ENCODE results near the gene TRAIP.
A peak's percentile ranks its signal among the peaks of the same experiment; 100 is the strongest.
"Not testable (repeated sequence)": the region's sequence is repeated elsewhere in the genome, so short reads cannot be mapped to it uniquely, and the experiment has no call there.

TRAIP gene

DNA sequence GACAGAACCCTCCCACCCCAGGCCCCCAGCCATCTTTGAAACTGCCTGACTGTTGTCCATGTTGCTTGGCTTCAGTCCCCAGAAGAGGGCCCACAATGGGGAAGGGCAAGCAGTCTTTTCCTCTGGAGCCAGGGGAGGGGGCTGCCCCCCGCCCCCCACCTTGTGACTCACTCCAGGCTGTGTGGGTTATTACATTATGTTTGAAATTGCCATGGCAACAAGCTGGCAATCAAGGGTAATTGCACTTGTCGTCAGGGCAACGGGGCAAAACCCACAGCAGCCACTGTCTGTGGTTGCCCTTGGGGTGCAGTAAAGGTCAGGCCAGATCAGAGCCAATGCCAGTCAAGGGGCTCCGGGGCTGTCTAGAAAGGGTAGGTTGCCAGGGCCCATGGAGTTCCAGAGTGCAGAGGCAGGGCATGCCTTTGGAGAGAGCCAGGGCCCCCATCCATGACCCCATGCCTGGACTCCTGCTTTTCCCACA, 16.5 kb upstream of the TRAIP start:
- DNase-seq (ENCODE audit: low read depth): peak; percentile 2

DNA sequence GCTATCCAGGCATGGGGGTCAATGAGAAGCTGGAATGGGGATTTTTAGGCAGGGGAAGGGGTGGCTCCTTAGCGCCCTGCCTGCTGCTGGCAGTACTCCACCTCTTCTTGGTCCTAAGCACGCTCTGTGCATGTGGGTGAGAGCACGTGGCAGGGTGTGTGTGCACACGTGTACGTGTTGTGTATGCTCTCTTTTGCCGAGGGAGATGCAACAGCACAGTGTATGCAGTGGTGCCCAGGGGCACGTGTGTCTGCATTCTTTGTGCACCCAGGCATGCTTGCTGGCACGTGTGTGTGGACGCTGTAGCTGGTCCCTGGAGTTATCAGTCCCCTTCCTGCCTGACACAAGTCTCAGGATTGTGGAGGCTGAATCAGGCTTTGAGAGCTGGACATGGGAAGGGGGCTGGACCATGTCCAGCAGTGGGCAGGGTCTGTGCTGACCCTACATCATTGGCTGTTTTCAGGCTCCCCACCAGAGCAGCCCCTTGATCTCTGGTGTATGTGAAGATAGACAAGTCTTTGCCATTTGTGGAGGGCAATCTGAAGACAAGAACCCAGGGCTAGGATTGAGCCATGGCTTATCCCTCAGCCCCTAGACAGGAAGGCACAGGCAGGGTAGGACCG, 15.3 kb upstream of the TRAIP start:
- DNase-seq (ENCODE audit: low read depth): no peak

DNA sequence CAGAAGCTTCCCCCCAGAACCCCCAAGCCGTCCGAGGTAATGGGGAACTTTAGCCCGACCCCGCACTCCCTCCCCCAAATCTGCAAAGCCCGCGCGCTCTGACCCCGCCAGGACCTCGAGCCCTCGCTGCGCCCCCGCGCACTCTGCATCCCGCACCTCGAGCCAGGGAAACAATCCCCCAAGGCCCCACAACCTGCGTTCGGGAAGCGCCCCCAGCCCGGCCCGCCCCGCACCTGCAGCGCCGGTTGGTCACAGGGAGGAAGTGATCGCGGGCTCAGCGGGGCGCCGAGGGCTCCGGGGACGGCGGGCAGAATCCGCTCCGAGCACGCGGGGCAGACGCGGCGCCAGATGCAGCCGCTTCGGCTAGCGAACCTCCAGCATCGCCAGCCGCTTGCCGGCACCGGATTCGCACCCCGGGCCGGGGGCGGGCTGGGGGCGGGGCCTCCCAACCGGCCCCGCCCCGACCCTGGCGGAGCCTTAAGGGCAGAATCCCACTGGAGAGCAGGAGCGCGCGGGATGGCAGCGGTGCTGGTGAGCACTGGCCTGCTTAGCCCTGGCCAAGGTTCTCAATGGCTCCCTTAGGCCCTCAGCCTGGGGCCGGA, 13.3 kb upstream of the TRAIP start, which contains the start of gene CAMKV:
CAMKV (minus strand) TSS at position 382 of the 602 bp plus-strand sequence. CDS start 7,518 bp downstream, outside the sequence.
- DNase-seq (ENCODE audit: low read depth): no peak

DNA sequence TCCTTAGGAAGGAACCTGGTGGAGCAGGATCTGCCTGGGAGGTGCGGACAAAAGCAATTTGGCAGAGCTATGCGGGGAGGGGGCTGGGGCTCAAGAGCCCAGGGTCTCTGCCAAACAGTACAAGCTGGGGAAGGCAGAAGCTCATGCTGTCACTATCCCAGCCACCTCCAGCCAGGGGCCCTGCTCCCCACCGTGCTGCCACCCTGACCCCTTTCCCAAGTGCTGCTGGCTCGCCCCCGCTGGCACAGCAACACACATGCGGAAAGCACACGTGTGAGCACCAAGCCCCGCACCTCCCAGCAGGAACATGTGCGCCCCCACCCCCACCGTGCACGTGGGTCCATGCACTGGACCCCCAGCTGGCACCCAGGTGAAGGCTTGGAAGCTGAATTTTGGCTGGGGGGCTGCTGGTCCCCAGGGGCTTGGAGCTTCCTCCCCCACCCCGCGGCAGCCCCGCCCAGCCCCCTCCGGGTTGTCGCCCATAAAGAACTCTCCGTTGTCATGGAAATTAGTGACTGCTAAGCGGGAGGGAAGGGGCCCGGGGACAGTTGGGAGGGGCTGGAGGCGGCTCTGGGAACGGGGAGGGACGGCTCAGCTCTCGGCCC, 12.6 kb upstream of the TRAIP start:
- DNase-seq (ENCODE audit: low read depth): no peak

DNA sequence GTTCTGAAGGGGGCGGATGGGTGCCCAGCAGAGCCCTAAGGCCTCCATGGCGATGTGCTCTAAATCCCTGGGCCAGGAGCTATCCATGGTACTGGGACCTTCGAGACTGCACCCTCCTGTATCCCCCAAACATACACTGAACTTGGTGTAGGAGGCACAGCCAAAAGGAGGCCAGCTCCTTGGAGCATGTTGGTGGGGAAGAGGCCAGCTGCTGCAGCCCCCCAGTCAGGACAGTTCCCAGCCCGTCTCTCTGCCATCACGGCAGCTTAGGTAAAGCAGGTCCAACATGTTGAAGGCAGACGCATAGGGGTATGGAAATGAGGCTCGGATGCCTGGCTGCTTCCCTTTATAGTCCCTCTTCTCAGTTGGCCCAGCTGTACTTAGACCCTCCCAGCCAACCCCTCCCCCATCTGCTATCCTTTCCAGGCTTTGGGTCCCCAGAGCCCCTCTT, 11.5 kb upstream of the TRAIP start:
- peak; percentile 50 for DNase-seq (ENCODE audit: low read depth)

DNA sequence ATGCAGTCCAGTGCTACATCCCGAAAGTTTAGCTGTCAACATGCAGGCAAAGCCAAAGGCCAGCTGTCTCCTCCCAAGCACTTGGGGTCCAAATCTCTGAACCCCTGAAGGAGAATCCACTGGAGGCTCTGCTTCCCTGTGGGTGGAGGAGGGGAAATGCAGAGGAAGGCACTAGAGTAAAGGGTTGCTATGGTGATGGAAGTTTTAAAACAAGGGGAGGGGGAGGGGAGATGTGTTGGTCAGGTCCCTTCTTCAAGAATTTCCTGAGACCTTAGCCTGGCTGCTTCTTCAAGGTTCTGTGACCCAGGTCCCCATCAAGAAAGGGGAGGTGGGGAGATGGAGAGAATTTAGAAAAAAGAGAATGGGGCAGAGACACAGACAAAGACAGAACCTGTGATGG, 11.0 kb upstream of the TRAIP start:
- DNase-seq (ENCODE audit: low read depth): no peak

DNA sequence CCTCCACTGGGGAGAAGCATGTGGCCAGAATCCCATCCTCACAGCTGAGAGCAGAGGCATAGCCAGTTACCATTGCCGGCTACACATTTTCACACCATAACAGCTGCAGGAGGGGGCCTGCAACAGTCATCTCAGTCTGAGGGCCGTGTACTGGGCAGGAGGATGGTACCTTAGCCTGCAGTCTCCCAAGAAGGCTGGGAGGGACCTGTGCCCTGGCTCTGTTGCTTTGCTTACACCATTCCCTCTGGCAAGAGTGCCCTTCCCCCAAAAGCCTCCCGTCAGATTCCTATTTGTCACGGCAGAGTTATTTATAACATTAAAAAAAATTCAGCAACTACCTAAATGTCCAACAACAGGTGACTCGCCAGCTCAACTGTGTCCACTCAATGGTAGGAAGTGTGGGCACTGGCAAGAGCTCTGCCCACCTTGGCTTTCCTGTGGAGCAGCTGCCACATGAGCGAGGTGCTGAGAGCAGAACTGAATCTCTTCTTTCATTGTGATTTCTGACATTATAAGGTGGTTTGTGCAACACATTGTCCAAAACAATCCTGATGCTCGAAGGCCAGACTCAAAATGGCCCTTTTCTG, 8.9 kb upstream of the TRAIP start:
- no peak for DNase-seq (ENCODE audit: low read depth)

DNA sequence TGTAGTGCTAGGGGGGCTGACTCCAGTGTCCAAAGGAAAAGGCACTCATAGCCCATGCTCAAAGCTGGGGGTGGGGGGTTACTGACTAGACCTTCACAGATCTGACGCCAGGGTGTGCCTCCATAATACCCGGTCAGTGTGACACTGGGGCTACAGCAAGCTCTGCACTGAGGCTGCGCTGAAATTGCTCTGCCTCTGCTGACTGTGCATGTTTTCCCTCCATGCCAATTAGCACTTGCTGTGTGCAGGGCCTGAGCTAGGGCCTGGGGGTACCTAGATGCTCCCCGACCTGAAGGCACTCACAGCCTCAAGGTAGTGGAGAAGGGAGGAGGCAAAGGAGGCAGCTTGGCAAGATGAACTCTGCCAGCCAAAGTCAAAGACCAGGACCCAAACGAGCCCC, 8.1 kb upstream of the TRAIP start:
- no peak for DNase-seq (ENCODE audit: low read depth)

DNA sequence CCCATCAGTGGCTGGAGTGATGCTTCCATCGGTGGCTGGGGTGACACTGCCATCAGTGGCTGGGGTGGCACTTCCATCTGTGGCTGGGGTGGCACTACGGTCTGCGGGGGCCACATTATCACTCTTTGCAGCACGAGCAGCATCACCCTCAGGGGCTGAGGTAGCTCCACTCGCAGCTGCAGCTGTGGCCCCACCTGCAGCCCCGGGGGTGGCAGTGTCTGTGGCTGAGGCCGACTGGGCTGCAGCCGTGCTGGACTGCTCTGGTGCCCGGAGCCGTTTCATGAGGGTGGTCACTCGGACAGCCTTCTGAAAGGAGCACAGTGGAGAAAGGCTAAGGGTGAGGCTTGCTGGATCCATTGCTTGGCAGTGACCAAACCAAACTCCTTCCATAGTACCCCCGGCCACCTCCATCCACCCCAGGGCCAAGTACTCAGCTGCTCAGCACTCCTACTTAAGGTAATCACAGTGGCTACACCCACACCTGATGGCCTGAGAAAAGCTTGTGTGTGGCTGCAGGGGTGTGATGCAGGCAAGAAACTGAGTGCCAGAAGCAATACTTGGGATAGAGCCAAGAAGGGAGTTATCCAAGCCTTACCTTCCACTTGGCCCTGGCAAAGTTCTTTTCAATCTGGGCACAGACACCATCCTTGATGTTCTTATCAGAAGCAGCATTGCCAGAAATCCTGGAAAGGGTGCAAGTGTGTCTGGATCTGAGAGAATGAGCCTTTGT, 3.4 kb upstream of the TRAIP start:
- DNase-seq (ENCODE audit: low read depth): no peak

DNA sequence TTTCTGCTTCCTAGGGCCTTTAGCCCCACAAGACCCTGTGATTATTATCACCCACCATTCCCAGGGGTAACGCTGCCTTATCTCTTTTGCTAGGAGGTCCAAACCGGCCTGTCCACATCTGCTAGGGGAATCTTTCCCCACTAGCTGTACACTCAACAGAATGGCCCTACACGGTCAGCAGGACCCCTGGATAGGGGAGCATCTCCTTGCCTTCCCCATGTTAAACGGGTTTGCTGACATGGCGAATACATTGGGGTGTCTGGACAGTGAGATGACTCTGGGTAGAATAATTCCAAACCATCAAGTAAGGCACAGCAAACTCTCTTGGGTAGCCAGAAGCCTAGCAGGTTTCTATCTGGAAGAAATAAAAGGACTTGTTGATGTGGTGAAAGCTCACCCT, 702 bp downstream of the TRAIP start:
- DNase-seq (ENCODE audit: low read depth): no peak

DNA sequence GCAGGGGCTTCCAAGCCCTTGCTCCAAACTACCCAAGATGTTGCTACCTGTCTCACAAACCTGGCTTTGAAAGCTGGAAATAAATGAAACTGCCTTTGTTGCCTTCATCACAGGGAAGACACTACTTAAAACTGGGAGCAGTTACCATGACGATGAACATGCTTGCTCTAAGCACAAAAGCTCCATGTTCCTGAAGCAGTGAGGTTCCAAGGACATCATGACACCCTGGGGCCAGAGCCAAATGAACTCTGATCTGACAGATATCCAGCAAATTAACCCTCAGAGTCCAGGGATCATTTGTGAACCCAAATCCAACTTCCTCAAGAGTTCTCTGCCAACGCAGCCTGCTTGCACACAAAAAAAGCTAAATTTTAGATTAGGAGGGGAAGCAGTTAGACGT, 10.7 kb downstream of the TRAIP start:
- DNase-seq (ENCODE audit: low read depth): no peak

DNA sequence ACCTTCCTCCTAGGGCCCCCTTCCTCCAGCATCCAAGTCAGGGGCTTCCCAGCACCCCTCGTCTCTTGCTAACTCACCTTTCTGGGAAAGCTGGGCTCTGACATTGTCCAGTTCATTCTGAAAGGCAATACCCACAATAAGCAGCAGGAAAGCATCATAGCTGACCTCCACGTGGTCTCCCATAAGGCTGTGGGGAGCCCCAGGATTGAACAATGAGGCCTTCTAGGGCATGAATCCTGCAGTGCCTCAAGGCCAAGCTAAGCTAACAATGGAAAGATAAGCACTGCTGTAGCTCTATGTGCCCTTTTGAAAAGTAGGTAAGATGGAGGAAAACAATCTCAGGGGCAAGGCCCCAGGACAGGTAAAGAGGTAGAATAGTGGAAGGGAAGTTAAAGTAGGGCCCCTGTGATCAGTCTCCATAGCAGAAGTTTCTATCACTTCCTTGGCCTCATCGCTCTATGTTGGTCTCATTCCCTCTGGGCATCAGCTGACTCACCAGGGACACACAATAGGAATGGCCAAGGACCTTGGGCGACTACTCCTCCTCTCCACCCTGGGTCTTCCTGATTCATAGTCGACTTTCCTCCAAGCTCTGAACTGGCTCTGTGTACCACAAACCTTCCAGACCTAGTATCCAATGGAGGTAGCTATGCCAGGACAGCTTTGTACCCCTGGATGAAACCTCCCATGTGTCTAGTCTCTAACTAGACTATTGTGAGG, 11.7 kb downstream of the TRAIP start:
- DNase-seq (ENCODE audit: low read depth): no peak

DNA sequence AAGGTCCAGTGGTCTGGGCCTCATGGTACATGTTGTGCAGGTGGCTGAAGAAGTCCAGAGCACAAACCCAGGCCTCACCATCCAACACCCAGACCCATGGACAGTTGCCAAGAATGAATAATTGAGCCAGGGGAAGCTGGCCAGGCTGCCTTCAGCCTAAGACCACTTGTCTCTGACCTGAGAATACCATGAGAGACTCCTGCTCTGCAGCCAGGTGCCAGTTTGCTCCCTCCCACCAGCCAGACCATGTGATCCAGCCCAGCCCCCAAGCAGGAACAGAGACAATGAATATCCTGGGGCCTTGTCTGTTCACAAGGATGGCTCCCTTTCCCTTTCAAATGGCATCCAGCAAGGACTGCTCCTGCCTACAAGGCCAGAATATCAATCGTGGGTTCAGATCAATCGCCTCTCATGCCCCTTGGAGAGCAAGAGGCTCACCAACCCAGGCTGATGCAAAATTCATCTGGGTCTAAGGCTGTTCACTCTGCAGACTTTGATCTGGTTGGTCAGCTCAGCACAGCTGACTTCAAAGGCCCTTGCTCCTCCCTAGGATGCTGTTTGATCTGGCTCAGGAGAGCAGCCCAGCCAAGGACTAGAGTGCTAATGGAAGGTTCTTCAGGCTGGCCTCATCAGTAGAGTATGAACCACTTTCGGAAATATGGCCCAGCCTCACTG, 13.4 kb downstream of the TRAIP start:
- DNase-seq (ENCODE audit: low read depth): no peak

DNA sequence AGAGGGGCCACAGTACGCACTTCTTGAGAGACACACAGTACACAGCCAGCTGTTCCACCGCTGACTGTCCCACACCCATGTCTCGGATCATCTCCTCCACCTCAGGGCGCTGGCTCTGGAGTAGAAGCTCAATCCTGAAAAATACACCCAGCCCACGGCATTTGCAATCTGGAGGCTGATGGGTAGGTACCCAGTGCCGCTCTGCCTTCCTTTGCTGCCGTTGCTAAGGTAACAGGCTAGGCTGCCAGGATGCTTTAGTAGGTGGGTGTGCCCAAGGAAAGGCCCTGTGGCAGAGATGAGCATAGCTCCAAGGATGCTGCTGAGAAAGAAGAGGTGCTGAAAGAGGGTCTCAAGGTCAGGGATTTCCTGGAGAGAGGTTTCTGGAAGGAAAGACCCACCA, 14.6 kb downstream of the TRAIP start:
- DNase-seq (ENCODE audit: low read depth): no peak

DNA sequence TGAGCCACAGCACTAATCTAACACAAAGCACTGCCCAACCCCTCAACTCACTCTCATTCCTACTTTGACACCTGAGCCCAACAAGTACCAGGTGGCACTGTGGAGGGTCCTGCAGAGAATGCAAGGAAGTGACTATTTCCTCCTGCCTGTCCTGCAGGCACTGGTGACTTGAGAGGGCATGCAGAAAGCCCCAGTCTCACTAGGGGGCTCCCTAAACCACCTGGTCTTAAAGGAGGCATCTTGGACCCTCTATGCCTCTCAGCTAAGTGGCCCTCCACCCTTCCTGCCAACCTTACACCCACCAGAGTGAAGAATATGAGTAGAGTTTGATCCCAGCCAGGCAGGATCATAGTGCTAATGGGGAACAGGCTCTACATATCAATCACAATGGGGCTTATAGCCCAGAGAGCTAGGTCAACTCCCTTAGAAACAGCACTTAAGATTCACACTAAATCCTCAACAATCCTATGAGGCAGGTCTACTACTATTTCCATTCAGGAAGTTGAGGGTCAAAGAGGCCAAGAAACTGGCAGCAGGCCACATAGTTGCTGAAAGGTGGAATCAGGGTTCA, 15.2 kb downstream of the TRAIP start:
- DNase-seq (ENCODE audit: low read depth): peak; percentile 8

DNA sequence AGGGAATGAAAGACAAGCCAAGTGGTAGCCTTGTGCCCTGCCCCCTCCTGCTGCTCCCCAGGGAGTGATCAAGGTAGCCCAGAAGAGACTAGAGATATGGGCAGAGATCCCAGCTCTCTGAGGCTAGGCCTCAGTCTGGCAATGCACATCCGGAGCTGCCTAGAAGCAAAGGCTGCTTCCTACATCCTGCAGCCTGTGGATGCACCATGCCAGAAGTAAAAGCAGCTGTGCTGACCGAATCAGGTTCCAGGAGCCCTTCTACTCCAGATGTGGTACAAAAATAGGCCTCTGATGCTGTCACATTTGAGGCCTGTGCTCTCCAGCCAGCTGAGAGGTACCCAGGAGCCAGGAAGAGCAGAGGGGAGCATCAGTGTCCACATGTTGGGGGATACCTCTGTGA, 16.0 kb downstream of the TRAIP start:
- DNase-seq (ENCODE audit: low read depth): no peak

DNA sequence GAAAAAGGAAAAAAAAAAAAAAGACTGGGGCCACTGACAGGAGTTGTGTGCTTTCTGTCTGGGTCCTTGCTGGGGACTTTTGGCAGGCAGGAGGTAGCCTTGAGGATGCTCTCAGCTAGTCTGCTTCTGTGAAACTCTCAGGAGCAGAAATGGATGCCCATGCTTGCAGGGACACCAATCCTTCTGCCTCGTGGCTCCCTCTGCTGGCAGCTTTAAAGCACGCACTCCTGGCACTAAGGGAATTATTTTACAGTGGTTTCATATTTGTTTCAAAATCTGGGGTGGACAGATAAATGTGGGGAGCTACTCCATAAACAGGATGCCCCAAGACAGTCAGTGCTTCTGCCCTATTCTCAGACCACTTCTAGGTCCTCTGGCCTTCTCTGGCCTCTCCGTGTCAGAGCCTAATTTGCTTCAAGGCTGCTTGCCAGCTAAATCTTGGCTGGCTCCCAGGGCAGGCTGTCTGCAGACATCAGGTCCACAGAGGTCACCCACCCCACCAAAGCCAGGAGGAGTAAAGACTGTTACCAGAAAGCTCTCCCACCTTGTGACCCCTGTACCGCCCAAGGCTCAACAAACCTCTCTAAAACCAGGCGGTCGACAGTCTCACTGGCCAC, 17.1 kb downstream of the TRAIP start:
- peak; percentile 64 for DNase-seq (ENCODE audit: low read depth)

DNA sequence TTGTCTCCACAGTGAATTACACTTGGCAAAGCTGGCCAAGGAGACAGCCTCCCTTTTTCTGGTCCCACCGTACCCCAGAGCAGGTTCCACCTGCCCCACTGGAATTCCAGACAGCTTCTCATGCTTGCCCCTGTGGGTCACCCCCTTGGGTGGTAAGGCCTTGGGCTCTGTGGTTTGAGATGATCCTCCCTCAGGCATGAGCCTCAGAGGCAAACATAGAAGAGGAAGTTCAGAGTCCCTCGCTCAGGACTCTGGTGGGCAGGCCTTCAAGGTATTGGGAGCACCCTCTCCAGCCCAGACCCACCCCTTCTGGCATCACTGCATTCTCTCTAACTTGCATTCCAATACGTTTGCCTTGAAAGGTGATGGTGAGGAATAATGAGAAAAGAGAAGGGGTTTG, 25.0 kb downstream of the TRAIP start:
- no peak for DNase-seq (ENCODE audit: low read depth)

DNA sequence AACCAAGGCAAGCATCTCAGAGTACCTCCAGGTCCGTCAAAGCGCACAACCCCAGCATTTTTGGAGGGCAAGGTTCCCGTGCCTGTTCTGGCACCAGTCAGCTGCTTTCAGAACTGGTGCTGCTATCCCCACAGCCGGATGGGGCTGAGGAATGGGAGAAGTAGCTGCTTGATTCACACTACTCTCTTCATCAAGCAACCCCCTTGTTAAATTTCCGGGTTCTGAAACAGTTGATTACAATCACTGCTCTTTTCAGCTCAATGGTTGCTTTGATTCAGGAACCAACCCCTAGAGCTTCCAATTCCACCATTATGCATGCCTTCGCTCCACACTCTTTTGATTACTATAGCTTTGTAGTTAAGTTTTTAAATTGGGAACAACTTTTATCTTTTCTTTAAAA, 30.3 kb downstream of the TRAIP start:
- DNase-seq (ENCODE audit: low read depth): no peak

DNA sequence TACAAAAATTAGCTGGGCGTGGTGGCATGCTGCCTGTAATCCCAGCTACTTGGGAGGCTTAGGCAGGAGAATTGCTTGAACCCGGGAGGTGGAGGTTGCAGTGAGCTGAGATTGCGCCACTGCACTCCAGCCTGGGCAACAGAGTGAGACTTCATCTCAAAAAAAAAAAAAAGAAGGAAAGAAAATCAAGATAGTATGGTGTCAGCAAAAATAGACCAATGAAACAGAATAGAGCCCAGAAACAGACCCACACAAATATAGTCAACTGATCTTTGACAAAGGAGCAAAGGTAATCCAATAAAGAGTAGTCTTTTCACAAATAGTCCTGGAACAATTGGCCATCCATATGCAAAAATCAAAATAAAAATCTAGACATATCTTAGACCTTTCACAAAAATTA, 33.2 kb downstream of the TRAIP start:
- DNase-seq (ENCODE audit: low read depth): not testable (repeated sequence)

Data from amniotic epithelial cell (primary cell).